Measurements from ENCODE around the gene WDR75. TPM values are rescaled to one million over a fixed set of nuclear protein-coding genes. Genes with fewer than 3 reads are reported as not detected.

WDR75 gene
- total RNA-seq, 1 donor from 2014 or later, result 17.0 TPM

- Histone ChIP-seq H3K9me3 (replicated peaks) (no peaks in the 10 kb centered on the region), H3K4me3 (no peak overlapping the region), H3K36me3 (no peaks in the 10 kb centered on the region), H3K27me3 (ENCODE audit: low read depth) (no peaks in the 10 kb centered on the region), H3K27ac (replicated peaks) (peak overlapping the region; percentile 55), H3K4me1 (no peaks in the 10 kb centered on the region)
- peak; percentile 83 for TF ChIP-seq CTCF (IDR thresholded peaks at IDR 0.05; ENCODE audit: borderline replicate concordance)
- DNase-seq, result no peak
- intact Hi-C loops (cut with micrococcal nuclease), result loop anchor here (5.0 kb wide), 2 partner anchors 320 to 885 kb away; no protein-coding TSS in a partner anchor
Measured at GRCh38 chr2:189412330-189412953, 28.8 kb upstream of the WDR75 start.

GRCh38 chr2:189413249-189413648 is 28.0 kb upstream of the WDR75 start:
- intact Hi-C loops (cut with micrococcal nuclease), result loop anchor here (5.0 kb wide), 2 partner anchors 321 to 886 kb away; no protein-coding TSS in a partner anchor
- no peaks in the 10 kb centered on the region for H3K9me3 ChIP-seq (replicated peaks)
- no peak overlapping the region for H3K27ac ChIP-seq (replicated peaks)
- H3K36me3 ChIP-seq, result no peaks in the 10 kb centered on the region
- no peak for TF ChIP-seq CTCF (IDR thresholded peaks at IDR 0.05; ENCODE audit: borderline replicate concordance)
- H3K4me3 ChIP-seq, result no peak overlapping the region
- no peak for DNase-seq
- no peaks in the 10 kb centered on the region for H3K27me3 ChIP-seq (ENCODE audit: low read depth)
- H3K4me1 ChIP-seq, result no peaks in the 10 kb centered on the region

GRCh38 chr2:189421644-189422043 is 19.6 kb upstream of the WDR75 start:
- no peak for TF ChIP-seq CTCF (IDR thresholded peaks at IDR 0.05; ENCODE audit: borderline replicate concordance)
- intact Hi-C loops (cut with micrococcal nuclease), result no loop called here
- no peaks in the 10 kb centered on the region for H3K27me3 ChIP-seq (ENCODE audit: low read depth)
- H3K9me3 ChIP-seq (replicated peaks), result peaks cover 4% of the 10 kb centered on the region
- no peak overlapping the region for H3K27ac ChIP-seq (replicated peaks)
- no peaks in the 10 kb centered on the region for H3K4me1 ChIP-seq
- no peak for DNase-seq
- H3K36me3 ChIP-seq, result no peaks in the 10 kb centered on the region
- H3K4me3 ChIP-seq, result no peak overlapping the region

- Histone ChIP-seq H3K9me3 (replicated peaks) (peaks cover 4% of the 10 kb centered on the region), H3K27ac (replicated peaks) (no peak overlapping the region), H3K4me1 (no peaks in the 10 kb centered on the region), H3K36me3 (no peaks in the 10 kb centered on the region), H3K4me3 (no peak overlapping the region), H3K27me3 (ENCODE audit: low read depth) (no peaks in the 10 kb centered on the region)
- intact Hi-C loops (cut with micrococcal nuclease), result no loop called here
- TF ChIP-seq CTCF (IDR thresholded peaks at IDR 0.05; ENCODE audit: borderline replicate concordance), result no peak
- no peak for DNase-seq
Measured at GRCh38 chr2:189424961-189425360, 16.3 kb upstream of the WDR75 start.

- Histone ChIP-seq H3K9me3 (replicated peaks) (peaks cover 4% of the 10 kb centered on the region), H3K27me3 (ENCODE audit: low read depth) (no peaks in the 10 kb centered on the region), H3K4me1 (no peaks in the 10 kb centered on the region), H3K36me3 (no peaks in the 10 kb centered on the region), H3K27ac (replicated peaks) (no peak overlapping the region), H3K4me3 (no peak overlapping the region)
- no peak for DNase-seq
- intact Hi-C loops (cut with micrococcal nuclease), result no loop called here
- TF ChIP-seq CTCF (IDR thresholded peaks at IDR 0.05; ENCODE audit: borderline replicate concordance), result no peak
Measured at GRCh38 chr2:189425676-189426075, 15.6 kb upstream of the WDR75 start.

Measured in left ventricle myocardium inferior (tissue), 1 donor.